IMR-90 (cell line): ENCODE data around the gene RYR2.

Experiments
- BHLHE40 ChIP-seq: fragments of 150-350 bp; IDR thresholded peaks from 2 replicates; pipeline ENCODE4 v1.6.1; 2016; ENCODE audit warnings: mild to moderate bottlenecking, low read depth, low read length
- CHD1 ChIP-seq: IDR thresholded peaks from 2 replicates; pipeline ENCODE4 v1.6.1; 2012; ENCODE audit warnings: low read depth, low read length, improper control_type of control experiment
- FOS ChIP-seq: fragments of 150-350 bp; IDR thresholded peaks from 2 replicates; pipeline ENCODE4 v1.6.1; 2016; ENCODE audit warnings: low read depth, low read length
- MAFK ChIP-seq: IDR thresholded peaks from 2 replicates; pipeline ENCODE4 v1.6.1; 2012; ENCODE audit warnings: low read depth, low read length, improper control_type of control experiment
- MAZ ChIP-seq: IDR thresholded peaks from 2 replicates; pipeline ENCODE4 v1.6.1; 2012; ENCODE audit warnings: low read depth, mild to moderate bottlenecking, low read length, improper control_type of control experiment, moderate library complexity, borderline replicate concordance
- POLR2A ChIP-seq: IDR thresholded peaks from 2 replicates; pipeline ENCODE4 v1.6.1; 2012; ENCODE audit warnings: mild to moderate bottlenecking, low read depth, low read length
- RAD21 ChIP-seq: IDR thresholded peaks from 2 replicates; pipeline ENCODE4 v1.6.1; 2012; ENCODE audit warnings: low read length, improper control_type of control experiment
- RFX5 ChIP-seq: IDR thresholded peaks from 2 replicates; pipeline ENCODE4 v1.8.0; 2012; ENCODE audit warnings: low read depth, mild to moderate bottlenecking, low read length, moderate library complexity
- TF ChIP-seq, protein P1 (sequence below): conservative IDR thresholded peaks from 2 replicates; pipeline ENCODE4 v1.5.1; 2012; ENCODE audit warnings: mild to moderate bottlenecking, low read depth, low read length, improper control_type of control experiment

DNA sequence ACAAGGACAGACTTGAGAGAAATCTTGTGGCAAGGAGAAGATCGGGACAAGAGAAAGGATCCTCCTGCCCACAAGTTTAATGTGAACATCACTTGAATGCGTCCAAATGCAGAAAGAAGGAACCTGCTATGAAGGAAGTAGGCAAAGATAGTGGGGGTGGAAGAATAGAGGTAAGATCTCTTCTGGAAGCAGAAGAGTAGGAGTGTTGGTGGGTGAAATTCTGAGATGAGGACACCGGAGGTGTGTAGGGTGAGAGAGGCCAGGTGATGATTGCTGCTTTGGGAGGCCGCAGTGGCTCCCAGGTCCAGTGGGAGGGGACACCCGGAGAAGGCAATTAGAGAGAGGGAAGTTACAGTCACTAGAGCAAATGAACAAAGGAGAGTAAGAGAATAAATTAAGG is 6.8 kb downstream of the RYR2 start:
- TF ChIP-seq, protein P1, sequence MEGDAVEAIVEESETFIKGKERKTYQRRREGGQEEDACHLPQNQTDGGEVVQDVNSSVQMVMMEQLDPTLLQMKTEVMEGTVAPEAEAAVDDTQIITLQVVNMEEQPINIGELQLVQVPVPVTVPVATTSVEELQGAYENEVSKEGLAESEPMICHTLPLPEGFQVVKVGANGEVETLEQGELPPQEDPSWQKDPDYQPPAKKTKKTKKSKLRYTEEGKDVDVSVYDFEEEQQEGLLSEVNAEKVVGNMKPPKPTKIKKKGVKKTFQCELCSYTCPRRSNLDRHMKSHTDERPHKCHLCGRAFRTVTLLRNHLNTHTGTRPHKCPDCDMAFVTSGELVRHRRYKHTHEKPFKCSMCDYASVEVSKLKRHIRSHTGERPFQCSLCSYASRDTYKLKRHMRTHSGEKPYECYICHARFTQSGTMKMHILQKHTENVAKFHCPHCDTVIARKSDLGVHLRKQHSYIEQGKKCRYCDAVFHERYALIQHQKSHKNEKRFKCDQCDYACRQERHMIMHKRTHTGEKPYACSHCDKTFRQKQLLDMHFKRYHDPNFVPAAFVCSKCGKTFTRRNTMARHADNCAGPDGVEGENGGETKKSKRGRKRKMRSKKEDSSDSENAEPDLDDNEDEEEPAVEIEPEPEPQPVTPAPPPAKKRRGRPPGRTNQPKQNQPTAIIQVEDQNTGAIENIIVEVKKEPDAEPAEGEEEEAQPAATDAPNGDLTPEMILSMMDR, result no peak
- no peak for TF ChIP-seq RAD21
- TF ChIP-seq POLR2A, result no peak
- no peak for TF ChIP-seq RFX5
- TF ChIP-seq CHD1, result no peak
- no peak for TF ChIP-seq BHLHE40
- no peak for TF ChIP-seq MAZ
- TF ChIP-seq MAFK, result no peak
- TF ChIP-seq FOS, result no peak
